AG09309 (cell line): ENCODE data around the gene RELL1.

Experiments used
- DNase-seq: peaks from one replicate; pipeline ENCODE4 v3.0.0-alpha.2; 2010; ENCODE audit warnings: low read depth
- H3K4me3 ChIP-seq: 2 replicates; pipeline ENCODE4 v1.5.1; 2011; ENCODE audit warnings: mild to moderate bottlenecking, low read depth, low read length, moderate library complexity; ENCODE audit not compliant: control insufficient read depth
- TF ChIP-seq, protein P1 (sequence below): IDR thresholded peaks from 2 replicates; pipeline ENCODE4 v1.5.1; 2011; ENCODE audit warnings: mild to moderate bottlenecking, low read depth, low read length, inconsistent platforms; ENCODE audit not compliant: insufficient read depth, control insufficient read depth; ENCODE audit errors: missing control alignments

The RELL1 gene

DNA sequence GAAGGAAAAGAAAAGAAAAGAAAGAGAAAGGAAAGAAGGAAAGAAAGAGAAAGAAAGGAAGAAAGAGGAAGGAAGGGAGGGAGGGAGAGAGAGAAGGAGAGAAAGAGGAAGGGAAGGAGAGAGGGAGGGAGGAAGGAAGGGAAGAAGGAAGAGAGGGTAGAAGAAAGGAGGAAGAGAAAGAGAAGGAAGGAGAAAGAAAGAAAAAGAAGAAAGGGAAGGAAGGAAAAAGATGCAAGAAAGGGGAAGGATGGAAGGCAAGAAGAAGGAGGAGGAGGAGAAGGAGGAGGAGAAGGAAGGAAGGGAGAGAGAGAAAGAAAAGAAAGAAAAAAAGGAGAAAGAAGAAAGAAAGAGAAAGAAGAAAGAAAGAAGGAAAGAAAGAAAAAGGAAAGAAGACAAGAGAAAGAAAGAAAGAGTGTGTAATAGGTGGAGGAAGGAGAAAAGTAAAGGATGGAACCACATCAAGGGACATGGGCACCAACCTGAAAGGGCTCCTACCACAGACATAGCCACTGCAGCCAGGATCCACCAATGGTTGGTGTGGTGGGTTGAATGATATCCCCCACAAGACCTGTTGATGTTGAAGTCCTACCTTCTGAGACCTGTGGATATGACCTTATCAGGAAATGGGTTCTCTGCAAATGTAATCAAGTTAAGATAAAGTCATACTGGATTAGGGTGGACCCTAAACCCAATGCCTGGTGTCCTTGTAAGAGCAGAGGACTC lies 80.2 kb downstream of the RELL1 start:
- H3K4me3 ChIP-seq = no peak overlapping the region
- DNase-seq = no peak
- TF ChIP-seq, protein P1, sequence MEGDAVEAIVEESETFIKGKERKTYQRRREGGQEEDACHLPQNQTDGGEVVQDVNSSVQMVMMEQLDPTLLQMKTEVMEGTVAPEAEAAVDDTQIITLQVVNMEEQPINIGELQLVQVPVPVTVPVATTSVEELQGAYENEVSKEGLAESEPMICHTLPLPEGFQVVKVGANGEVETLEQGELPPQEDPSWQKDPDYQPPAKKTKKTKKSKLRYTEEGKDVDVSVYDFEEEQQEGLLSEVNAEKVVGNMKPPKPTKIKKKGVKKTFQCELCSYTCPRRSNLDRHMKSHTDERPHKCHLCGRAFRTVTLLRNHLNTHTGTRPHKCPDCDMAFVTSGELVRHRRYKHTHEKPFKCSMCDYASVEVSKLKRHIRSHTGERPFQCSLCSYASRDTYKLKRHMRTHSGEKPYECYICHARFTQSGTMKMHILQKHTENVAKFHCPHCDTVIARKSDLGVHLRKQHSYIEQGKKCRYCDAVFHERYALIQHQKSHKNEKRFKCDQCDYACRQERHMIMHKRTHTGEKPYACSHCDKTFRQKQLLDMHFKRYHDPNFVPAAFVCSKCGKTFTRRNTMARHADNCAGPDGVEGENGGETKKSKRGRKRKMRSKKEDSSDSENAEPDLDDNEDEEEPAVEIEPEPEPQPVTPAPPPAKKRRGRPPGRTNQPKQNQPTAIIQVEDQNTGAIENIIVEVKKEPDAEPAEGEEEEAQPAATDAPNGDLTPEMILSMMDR = no peak

DNA sequence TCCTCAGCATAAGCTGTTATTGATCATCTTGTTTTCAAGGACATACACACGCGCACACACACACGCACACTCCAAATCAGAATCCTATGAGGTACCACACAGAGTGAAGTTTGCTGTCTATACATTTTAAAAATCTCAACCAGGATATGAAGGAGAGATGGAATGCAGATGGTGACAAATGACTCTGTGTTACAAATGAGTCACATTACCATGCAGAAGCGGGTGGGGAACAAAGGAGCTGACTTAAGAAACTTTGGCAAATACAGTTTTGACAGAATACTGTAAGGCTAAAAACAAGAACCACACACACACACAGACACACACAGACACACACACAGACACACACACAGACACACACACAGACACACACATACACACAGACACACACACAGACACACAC lies 81.7 kb downstream of the RELL1 start:
- TF ChIP-seq, protein P1 = no peak
- H3K4me3 ChIP-seq = no peak overlapping the region
- no peak for DNase-seq

DNA sequence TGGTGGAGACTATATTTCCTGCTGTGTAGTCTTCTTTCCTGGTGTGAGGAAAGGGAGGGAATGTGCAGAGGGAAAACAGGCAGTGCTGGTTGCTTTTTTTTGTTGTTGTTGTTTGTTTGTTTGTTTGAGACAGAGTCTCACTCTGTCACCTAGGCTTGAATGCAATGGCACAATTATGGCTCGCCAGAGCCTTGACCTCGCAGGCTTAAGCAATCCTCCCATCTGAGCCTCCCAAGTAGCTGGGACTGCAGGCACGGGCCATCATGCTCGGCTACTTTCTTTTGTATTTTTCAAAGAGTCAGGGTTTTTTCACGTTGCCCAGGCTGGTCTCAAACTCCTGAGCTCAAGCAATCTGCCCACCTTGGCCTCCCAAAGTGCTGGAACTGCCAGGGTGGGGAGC lies 82.5 kb downstream of the RELL1 start:
- TF ChIP-seq, protein P1 = no peak
- DNase-seq = no peak
- H3K4me3 ChIP-seq = no peak overlapping the region

DNA sequence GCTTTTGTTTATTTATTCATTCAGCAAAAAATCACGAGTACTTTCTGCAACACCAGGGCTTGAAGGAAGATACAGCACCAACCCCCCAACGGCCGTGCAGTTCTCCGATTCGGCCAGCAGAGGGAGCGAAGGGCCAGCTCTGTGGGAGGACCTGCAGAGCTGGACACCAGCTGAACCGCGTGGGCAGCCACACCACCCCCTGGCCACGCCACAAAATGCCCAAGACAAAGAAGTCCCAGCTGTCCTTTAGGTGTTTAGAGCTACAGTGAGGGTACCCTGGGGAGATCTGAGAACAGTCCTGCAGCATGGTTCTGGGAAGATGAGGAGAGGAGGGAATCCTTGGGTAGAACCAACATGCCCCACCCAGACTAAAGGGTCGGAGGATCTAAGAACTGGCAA lies 83.1 kb downstream of the RELL1 start:
- peak; percentile 25 for DNase-seq
- H3K4me3 ChIP-seq = no peak overlapping the region
- TF ChIP-seq, protein P1 = peak; percentile 98

DNA sequence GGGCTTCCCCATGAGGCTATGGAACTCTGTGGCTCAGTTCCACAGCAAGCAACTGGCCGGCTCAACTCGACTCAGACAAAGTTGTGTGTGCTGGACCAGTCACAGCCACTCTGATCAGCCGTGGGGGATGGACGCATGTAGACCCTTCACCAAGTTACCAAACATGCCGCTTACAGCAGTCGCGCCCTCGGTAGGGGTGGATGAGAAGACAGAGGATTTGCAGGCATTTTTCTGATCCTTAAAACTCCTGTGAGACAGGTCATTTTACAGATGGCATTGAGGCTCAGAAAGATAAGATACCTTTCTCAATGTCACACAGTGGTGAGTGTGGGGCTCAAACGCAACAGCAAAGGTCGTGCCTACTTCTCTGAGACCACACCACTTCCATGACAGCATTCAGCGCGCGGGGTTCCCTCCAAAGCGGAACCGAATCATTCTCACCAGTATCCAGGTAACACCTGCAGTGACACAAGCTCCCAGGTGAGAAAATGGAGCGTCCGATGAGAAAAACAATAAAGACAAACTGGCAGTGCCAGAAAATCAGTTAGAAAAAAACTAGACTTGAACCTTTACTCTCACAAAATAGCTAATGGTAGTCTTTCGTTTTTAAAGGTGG lies 83.6 kb downstream of the RELL1 start:
- H3K4me3 ChIP-seq = no peak overlapping the region
- DNase-seq = no peak
- TF ChIP-seq, protein P1 = no peak

DNA sequence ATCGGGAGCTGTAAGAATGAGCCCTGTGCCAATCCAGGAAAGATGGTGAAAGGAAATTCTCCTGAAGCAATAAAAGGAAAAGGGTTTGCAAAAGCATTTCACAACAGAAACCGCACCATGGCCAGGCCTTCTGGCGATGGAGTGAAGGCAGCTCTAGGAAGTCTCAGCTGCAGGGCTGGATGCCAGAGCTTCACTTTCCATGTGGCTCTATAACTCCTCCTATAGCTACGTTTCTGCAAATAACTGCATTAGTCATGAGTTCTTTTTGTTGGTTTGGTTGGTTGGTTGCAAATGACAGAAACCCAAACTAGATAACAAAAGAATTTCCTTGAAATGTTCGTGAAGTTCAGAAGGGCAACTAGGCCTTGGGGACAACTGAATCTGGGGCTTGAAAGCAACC lies 84.6 kb downstream of the RELL1 start:
- no peak overlapping the region for H3K4me3 ChIP-seq
- DNase-seq = peak; percentile 82
- TF ChIP-seq, protein P1 = no peak
